Prostate gland (tissue), 2 donors: Measurements from ENCODE around the gene NUMB.

Experiments
- CTCF ChIP-seq, 4 experiments: fragments of 200-600 bp in 2 of 4; fragments of 450-650 bp in 2 of 4; sonication (generic) in 2 of 4; IDR thresholded peaks; 1 replicate in 3 of 4; 2 replicates in 1 of 4; pipeline ENCODE4 v1.5.1; 2016 to 2019; ENCODE audit warnings: antibody characterized with exemption in 4 of 4, mild to moderate bottlenecking in 2 of 4, moderate library complexity in 2 of 4
- POLR2A ChIP-seq: fragments of 450-650 bp; IDR thresholded peaks from one replicate; pipeline ENCODE4 v1.6.1; 2016; ENCODE audit warnings: antibody characterized with exemption, mild to moderate bottlenecking

DNA sequence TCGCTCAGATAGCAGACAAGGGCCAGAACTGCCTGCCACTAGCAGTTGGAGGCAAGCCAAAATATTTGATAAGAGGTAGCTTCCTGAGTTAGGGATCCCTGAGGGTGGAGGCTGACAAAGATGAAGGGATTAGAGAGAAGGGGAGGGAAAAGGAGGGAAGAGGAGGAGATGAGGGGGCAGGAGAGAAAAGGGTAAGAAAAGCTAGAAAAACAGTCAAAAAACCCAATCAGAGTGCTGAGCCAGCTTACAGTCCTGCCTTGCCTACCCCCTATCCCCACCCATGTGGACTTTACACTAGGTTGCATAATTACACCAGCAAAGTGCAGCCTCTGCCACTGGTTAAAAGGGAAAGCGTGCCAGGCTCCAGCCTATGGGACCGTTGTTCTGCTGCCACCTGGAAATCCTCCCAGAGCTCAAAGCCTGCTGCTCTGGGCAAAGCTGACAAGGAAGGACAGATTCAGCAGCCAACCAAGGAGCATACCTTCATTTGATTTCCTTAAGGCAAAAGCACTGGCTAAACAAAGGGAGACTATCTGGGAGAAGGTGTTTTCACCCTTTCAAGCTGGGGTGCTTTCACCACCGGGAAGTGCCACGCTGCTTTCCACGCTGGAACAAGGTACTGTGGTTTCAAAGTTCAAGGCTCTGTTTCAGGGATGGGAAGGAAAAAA is 3.8 kb upstream of the NUMB start:
- TF ChIP-seq CTCF (IDR thresholded peaks at IDR 0.05) (no peak), POLR2A (no peak)
